Effector memory CD4-positive, alpha-beta T cell (primary cell): ENCODE data around the gene BAZ1B.
A peak's percentile ranks its signal among the peaks of the same experiment; 100 is the strongest.
"Not testable (repeated sequence)": the region's sequence is repeated elsewhere in the genome, so short reads cannot be mapped to it uniquely, and the experiment has no call there.

Source experiments
- DNase-seq, 3 donors: peaks; one replicate each; pipeline ENCODE4 v3.0.0-alpha.2; 2020
- H3K27ac ChIP-seq: 2 replicates; pipeline ENCODE4 v1.7.0; 2013; ENCODE audit warnings: mild to moderate bottlenecking, low read length, moderate library complexity; ENCODE audit not compliant: insufficient read depth, poor library complexity, severe bottlenecking
- H3K27me3 ChIP-seq: replicated peaks from 2 replicates; pipeline ENCODE4 v1.7.0; 2013; ENCODE audit warnings: mild to moderate bottlenecking, low read length; ENCODE audit not compliant: insufficient read depth, control insufficient read depth, poor library complexity, severe bottlenecking
- H3K36me3 ChIP-seq: 2 replicates; pipeline ENCODE4 v1.7.0; 2013; ENCODE audit warnings: mild to moderate bottlenecking, low read length, moderate library complexity; ENCODE audit not compliant: control insufficient read depth, insufficient read depth
- H3K4me1 ChIP-seq: 2 replicates; pipeline ENCODE4 v1.7.0; 2013; ENCODE audit warnings: low read length, mild to moderate bottlenecking; ENCODE audit not compliant: control insufficient read depth, insufficient read depth, poor library complexity, severe bottlenecking
- H3K4me3 ChIP-seq: 2 replicates; pipeline ENCODE4 v1.7.0; 2013; ENCODE audit warnings: low read length, low read depth, mild to moderate bottlenecking; ENCODE audit not compliant: insufficient read depth, poor library complexity, severe bottlenecking
- H3K9me3 ChIP-seq: 2 replicates; pipeline ENCODE4 v1.7.0; 2013; ENCODE audit warnings: mild to moderate bottlenecking, low read length, moderate library complexity; ENCODE audit not compliant: control insufficient read depth

BAZ1B gene

DNA sequence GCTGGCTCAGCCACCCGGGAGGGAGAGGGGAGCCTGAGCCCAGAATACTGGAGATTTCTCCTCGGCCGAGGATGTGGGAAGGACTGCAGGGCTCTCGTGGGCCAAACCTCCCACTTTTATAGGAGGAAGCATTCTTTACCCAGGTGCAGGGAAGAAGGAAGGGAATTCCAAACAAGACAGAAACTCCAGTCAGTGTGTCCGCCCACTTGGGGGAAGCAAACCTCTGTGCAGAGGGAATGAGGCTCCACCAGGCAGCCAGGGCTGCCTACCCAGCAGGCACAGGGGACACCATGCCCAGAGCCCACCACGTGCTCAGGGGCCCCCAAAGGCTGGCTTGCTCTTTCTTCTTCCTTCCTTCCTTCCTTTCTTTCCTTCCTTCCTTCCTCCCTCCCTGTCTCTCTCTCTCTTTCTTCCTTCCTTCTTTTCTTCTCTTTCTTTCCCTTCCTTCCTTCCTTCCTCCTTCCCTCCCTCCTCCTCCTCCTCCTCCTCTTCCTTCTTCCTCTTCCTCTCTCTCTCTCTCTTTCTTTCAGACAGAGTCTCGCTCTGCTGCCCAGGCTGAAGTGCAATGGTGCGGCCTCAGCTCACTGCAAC lies 103.9 kb downstream of the BAZ1B start:
- Histone ChIP-seq H3K27ac (no peak overlapping the region), H3K4me3 (no peak overlapping the region), H3K9me3 (no peaks in the 10 kb centered on the region), H3K36me3 (no peaks in the 10 kb centered on the region), H3K27me3 (no peaks in the 10 kb centered on the region), H3K4me1 (no peaks in the 10 kb centered on the region)
- no peak for DNase-seq

DNA sequence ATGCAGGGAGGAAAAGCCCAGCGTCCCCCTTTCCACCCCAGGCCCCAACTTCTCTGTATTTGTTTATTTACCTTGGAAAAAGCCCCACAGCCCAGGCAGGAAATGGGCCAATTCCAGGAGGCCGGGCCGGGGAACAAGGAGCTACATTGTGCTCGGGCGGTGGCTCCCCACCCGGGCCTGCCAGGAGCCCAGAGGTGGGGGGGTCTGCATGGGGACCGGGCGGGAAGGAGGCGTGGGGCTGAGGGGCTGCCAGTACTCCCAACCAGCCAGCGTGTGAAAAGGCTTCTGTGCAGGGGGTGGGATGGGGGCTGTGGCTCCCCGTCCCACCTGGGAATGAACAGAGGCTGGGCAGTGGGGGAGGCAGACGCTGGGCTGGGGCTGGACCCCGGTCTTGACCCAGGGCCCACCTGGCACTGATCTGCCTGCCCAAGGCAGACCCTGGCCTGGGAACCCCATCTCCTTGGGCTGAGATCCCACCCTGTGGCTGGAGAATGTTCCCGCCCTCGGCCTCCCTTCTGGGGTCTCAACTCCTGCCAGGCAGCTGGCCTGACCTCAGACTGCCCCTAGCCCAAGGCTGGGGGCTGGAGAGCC lies 111.5 kb downstream of the BAZ1B start:
- not testable (repeated sequence) for H3K27me3 ChIP-seq, DNase-seq, H3K9me3 ChIP-seq, H3K4me3 ChIP-seq, H3K27ac ChIP-seq, H3K4me1 ChIP-seq, H3K36me3 ChIP-seq

- H3K36me3 ChIP-seq, H3K4me3 ChIP-seq, H3K27me3 ChIP-seq, H3K9me3 ChIP-seq, DNase-seq, H3K27ac ChIP-seq, H3K4me1 ChIP-seq: not testable (repeated sequence)
Observed at GRCh38 chr7:73404860-73405259, 117.2 kb downstream of the BAZ1B start.

DNA sequence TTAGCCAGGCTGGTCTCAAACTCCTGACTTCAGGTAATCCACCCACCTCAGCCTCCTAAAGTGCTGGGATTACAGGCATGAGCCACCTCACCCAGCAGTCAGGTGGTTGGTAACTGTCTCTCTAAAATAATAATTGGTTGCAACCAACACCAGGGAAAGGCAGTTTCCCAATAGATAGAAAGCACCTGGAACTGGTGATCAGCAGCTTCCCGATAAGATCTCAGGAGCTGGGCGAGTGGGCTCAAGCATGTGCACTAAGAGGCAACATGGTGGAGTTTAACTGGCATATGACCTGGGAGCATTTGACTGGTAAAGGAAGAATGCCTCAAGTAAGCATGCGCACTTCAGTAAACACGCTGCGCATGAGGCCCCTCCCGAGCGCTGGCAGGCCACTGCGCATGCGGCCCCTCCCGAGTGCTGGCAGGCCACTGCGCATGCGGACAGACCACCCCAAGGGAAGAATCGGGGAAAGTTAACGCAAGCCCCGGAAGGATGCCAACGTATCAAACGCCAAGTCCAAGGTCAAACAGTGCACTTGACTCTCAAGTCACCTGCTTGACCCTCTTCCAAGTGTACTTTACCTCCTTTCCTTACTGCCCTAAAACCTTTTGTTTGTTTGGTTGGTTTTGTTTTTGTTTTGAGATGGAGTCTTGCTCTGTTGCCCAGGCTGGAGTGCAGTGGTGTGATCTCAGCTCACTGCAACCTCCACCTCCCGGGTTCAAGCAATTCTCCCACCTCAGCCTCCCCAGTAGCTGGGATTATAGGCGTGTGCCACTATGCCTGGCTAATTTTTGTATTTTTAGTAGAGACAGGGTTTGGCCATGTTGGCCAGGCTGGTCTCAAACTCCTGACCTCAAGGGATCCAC lies 122.7 kb downstream of the BAZ1B start:
- peak overlapping the region; percentile 10 for H3K4me3 ChIP-seq
- not testable (repeated sequence) for H3K27me3 ChIP-seq, H3K4me1 ChIP-seq, H3K9me3 ChIP-seq, H3K27ac ChIP-seq, H3K36me3 ChIP-seq
- peak in 2 of 3 donors; percentile 11 to 26 for DNase-seq

DNA sequence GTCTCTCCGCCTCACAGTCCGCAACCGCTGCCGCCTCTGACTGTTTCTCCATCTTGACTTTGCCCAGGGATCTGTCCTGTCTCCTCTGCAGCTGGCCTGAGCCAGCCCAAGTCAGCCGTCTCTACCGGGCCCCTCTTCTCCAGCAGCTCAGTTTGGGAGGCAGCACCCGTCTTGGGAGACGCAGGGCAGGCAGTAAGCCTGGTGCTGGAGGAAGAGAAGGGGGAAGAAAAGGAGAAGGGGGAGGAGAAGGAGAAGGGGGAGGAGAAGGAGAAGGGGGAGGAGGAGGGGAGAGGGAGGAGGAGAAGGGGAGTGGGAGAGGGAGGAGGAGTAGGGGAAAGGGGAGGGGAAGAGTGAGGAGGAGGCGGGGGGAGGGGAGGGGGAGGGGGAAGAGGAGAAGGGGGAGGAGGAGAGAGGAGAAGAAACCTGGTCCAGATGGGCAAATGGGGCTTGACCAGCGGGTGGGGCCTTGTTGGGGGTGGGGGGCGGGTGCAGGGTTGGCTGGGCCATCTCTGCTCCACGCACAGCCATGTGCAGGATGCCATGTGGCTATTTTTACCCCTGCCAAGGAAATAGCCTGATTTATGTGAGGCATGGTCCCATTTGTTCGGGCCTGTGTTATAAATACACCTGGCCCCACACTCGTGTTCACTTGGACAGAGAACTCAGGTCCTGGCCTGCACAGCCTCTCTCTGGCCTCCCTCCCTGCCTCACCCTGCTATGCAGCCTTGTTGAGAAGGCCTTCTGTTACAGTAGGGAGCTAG lies 124.4 kb downstream of the BAZ1B start:
- H3K27me3 ChIP-seq, result no peaks in the 10 kb centered on the region
- no peak overlapping the region for H3K4me3 ChIP-seq
- no peaks in the 10 kb centered on the region for H3K9me3 ChIP-seq
- no peaks in the 10 kb centered on the region for H3K36me3 ChIP-seq
- H3K27ac ChIP-seq, result no peak overlapping the region
- H3K4me1 ChIP-seq, result no peaks in the 10 kb centered on the region
- DNase-seq, result no peak

DNA sequence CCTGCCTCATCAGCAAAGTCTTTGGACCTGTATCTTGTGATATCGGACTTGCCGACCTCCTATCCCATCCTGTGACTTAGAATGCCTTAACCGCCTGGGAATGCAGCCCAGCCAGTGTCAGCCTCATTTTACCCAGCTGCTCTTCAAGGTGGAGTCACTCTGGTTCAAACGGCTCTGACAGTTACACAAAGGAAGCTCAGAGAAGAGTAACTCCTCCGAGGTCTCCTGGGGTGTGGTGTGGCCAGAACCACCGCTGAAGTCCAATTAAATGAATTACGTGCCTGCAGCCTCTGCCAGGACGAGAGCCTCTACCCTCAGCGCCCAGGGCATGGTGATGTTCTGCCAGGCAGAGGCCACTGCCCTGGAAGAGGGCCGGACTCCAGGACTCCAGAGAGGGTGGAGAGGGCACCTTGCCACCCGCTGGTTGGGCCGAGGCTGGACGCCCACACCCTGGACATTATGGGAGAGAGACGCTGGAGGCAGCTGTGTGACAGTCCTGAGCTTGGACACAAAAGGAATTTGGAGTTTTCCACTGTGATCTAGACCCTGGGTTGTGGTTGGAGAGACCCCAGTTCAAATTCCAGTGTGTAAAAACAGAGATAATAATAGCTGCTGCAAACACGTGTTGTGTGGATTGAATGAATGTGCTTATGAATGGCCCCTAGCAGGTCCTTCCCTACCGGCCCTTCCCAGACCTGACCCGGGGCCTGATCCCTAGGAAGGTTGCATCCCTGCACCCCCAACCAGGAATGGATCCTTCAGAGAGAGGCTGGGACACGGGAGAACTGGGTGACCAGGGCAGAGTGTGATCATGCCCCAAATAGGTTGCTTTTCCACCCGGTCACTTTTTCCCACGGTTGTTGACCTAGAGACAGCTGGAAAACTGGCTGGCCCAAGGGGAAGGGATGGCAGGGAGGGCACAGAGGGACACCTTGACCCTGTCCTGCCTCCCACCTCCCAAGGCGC lies 126.3 kb downstream of the BAZ1B start:
- Histone ChIP-seq H3K9me3 (no peaks in the 10 kb centered on the region), H3K27me3 (no peaks in the 10 kb centered on the region), H3K27ac (no peak overlapping the region), H3K36me3 (no peaks in the 10 kb centered on the region), H3K4me1 (no peaks in the 10 kb centered on the region), H3K4me3 (no peak overlapping the region)
- no peak for DNase-seq

GRCh38 chr7:73394422-73394821 lies 127.7 kb downstream of the BAZ1B start:
- H3K9me3 ChIP-seq, result peaks cover 5% of the 10 kb centered on the region
- DNase-seq, result no peak
- H3K36me3 ChIP-seq, result no peaks in the 10 kb centered on the region
- no peak overlapping the region for H3K27ac ChIP-seq
- no peak overlapping the region for H3K4me3 ChIP-seq
- H3K27me3 ChIP-seq, result no peaks in the 10 kb centered on the region
- H3K4me1 ChIP-seq, result no peaks in the 10 kb centered on the region

GRCh38 chr7:73391396-73391795 lies 130.7 kb downstream of the BAZ1B start:
- Histone ChIP-seq H3K36me3 (no peaks in the 10 kb centered on the region), H3K4me1 (no peaks in the 10 kb centered on the region), H3K27me3 (no peaks in the 10 kb centered on the region), H3K27ac (no peak overlapping the region), H3K9me3 (peaks cover 13% of the 10 kb centered on the region), H3K4me3 (no peak overlapping the region)
- DNase-seq, result no peak
